K562 (cell line): ENCODE data around the gene TMEM154.

ENCODE experiments used
- CEBPB ChIP-seq: fragments of 450-650 bp; IDR thresholded peaks from 2 replicates; pipeline ENCODE4 v1.6.1; 2016; ENCODE audit warnings: missing genetic modification characterization, missing compliant biosample characterization
- CTBP1 ChIP-seq: fragments of 450-650 bp; IDR thresholded peaks from 2 replicates; pipeline ENCODE4 v1.6.1; 2016; ENCODE audit warnings: borderline replicate concordance
- CTCF ChIP-seq, 3 experiments: IDR thresholded peaks in 2 of 3; conservative IDR thresholded peaks in 1 of 3; 2 replicates each; pipeline ENCODE4 v1.5.1; 2011 to 2012; ENCODE audit warnings: low read length in 3 of 3, mild to moderate bottlenecking in 3 of 3, control low read depth in 2 of 3, improper control_type of control experiment in 1 of 3, inconsistent platforms in 1 of 3, low read depth in 1 of 3, mixed read lengths in 1 of 3, moderate library complexity in 1 of 3; ENCODE audit not compliant: insufficient read depth in 2 of 3
- JUN ChIP-seq, 2 experiments: sonication (generic) in 1 of 2; formaldehyde crosslinking in 1 of 2; IDR thresholded peaks; 2 replicates each; pipeline versions ENCODE4 v1.6.1 to v1.8.0; 2012 to 2022; ENCODE audit warnings: borderline replicate concordance in 2 of 2, mild to moderate bottlenecking in 2 of 2, improper control_type of control experiment in 1 of 2, low read depth in 1 of 2, low read length in 1 of 2, missing genetic modification reagents in 1 of 2
- JUND ChIP-seq, 2 experiments: IDR thresholded peaks; 2 replicates in 1 of 2; 3 replicates in 1 of 2; pipeline ENCODE4 v1.6.1; 2011; ENCODE audit warnings: borderline replicate concordance in 2 of 2, low read depth in 2 of 2, low read length in 2 of 2, improper control_type of control experiment in 1 of 2, missing biosample characterization in 1 of 2, missing genetic modification characterization in 1 of 2, missing genetic modification reagents in 1 of 2
- NCOA2 ChIP-seq, 2 experiments: fragments of 450-650 bp; IDR thresholded peaks; 2 replicates each; pipeline ENCODE4 v1.6.1; 2018; ENCODE audit warnings: mild to moderate bottlenecking in 2 of 2, moderate library complexity in 1 of 2; ENCODE audit not compliant: partially characterized antibody in 2 of 2
- PATZ1 ChIP-seq: fragments of 250-450 bp; sonication (Bioruptor Pico); IDR thresholded peaks from 2 replicates; pipeline ENCODE4 v1.5.0; 2020; ENCODE audit warnings: mild to moderate bottlenecking, borderline replicate concordance
- POLR2AphosphoS5 ChIP-seq: IDR thresholded peaks from 2 replicates; pipeline ENCODE4 v1.6.1; 2011; ENCODE audit warnings: mild to moderate bottlenecking, low read depth, low read length, moderate library complexity; ENCODE audit not compliant: control insufficient read depth, insufficient read depth
- ZBTB2 ChIP-seq: fragments of 450-650 bp; IDR thresholded peaks from 2 replicates; pipeline ENCODE4 v1.6.1; 2016; ENCODE audit warnings: antibody characterized with exemption
- ZNF282 ChIP-seq: sonication (generic); formaldehyde crosslinking; IDR thresholded peaks from 2 replicates; pipeline ENCODE4 v1.8.1; 2023; ENCODE audit warnings: missing genetic modification reagents
- ZNF384 ChIP-seq: IDR thresholded peaks from 2 replicates; pipeline ENCODE4 v1.6.1; 2012; ENCODE audit warnings: low read depth, low read length, improper control_type of control experiment
- ZNF436 ChIP-seq: fragments of 250-450, 450-650 bp; sonication (Bioruptor Pico); formaldehyde crosslinking; IDR thresholded peaks from 2 replicates; pipeline ENCODE4 v1.7.0; 2020; ENCODE audit warnings: mild to moderate bottlenecking

GRCh38 chr4:152690706-152691651 lies 11.2 kb upstream of the TMEM154 start:
- no peak for TF ChIP-seq CTCF (IDR thresholded peaks at IDR 0.05 in 2 of 3, conservative IDR thresholded peaks at IDR 0.05 in 1 of 3; ENCODE audit: insufficient read depth in 2 of 3, low read depth in 1 of 3, low read length in 3 of 3)
- no peak for TF ChIP-seq ZNF436
- no peak for TF ChIP-seq ZNF384
- no peak for TF ChIP-seq JUND (IDR thresholded peaks at IDR 0.05; ENCODE audit: borderline replicate concordance, low read depth, low read length)
- no peak for TF ChIP-seq JUND (tag; IDR thresholded peaks at IDR 0.05; ENCODE audit: borderline replicate concordance, low read depth, low read length)
- no peak for TF ChIP-seq CEBPB
- no peak for TF ChIP-seq JUN (IDR thresholded peaks at IDR 0.05; ENCODE audit: borderline replicate concordance, low read depth, low read length)
- TF ChIP-seq JUN (CRISPR knock-in tag; IDR thresholded peaks at IDR 0.05; ENCODE audit: borderline replicate concordance) = no peak
- TF ChIP-seq NCOA2 (IDR thresholded peaks at IDR 0.05; ENCODE audit: partially characterized antibody in 2 of 2) = no peak
- no peak for TF ChIP-seq PATZ1
- no peak for TF ChIP-seq ZBTB2
- no peak for TF ChIP-seq POLR2AphosphoS5
- no peak for TF ChIP-seq ZNF282
- no peak for TF ChIP-seq CTBP1
